H1 (cell line): ENCODE data around the gene KRTAP10-12. TPM values are rescaled to one million over a fixed set of nuclear protein-coding genes. Genes with fewer than 3 reads are reported as not detected.
A peak's percentile ranks its signal among the peaks of the same experiment; 100 is the strongest.

Experiments
- CTCF ChIA-PET: fragments of 300-600 bp; sonication (Branson Sonifier 250); formaldehyde crosslinking; loops from one replicate; lab custom pipeline; 2021; ENCODE audit not compliant: partially characterized antibody; lab: Charles Lee
- POLR2A ChIA-PET: fragments of 300-600 bp; sonication (Branson Sonifier 250); formaldehyde crosslinking; loops from one replicate; lab custom pipeline; 2021; ENCODE audit warnings: inconsistent platforms; ENCODE audit not compliant: partially characterized antibody; lab: Charles Lee
- DNase-seq, 2 experiments: peaks; one replicate each; pipeline versions ENCODE4 v3.0.0 to v3.0.0-alpha.2; 2010 to 2022; ENCODE audit warnings: low spot score in 2 of 2, low read depth in 1 of 2, mixed read lengths in 1 of 2
- FAIRE-seq: peaks from 2 replicates; lab custom pipeline; 2011; peaks lifted over from hg19 to GRCh38; lab: Jason Lieb, UNC
- H2AFZ ChIP-seq: 2 replicates; pipeline ENCODE4 v1.8.1; 2012; ENCODE audit warnings: low read length, inconsistent platforms
- H2AK5ac ChIP-seq: 2 replicates; pipeline ENCODE4 v1.6.1; 2013; ENCODE audit warnings: low read depth, low read length
- H2BK120ac ChIP-seq: replicated peaks from 2 replicates; pipeline ENCODE3; 2013; ENCODE audit warnings: low read depth, low read length, inconsistent platforms
- H2BK12ac ChIP-seq: 2 replicates; pipeline ENCODE4 v1.6.1; 2013; ENCODE audit warnings: low read depth, low read length
- H2BK15ac ChIP-seq: 2 replicates; pipeline ENCODE4 v1.6.1; 2013; ENCODE audit warnings: low read length
- H2BK20ac ChIP-seq: 2 replicates; pipeline ENCODE4 v1.6.1; 2013; ENCODE audit warnings: low read length
- H2BK5ac ChIP-seq: 2 replicates; pipeline ENCODE4 v1.6.1; 2013; ENCODE audit warnings: low read depth, low read length
- H3K14ac ChIP-seq: 2 replicates; pipeline ENCODE4 v1.6.1; 2013; ENCODE audit warnings: inconsistent platforms; ENCODE audit not compliant: insufficient read length
- H3K18ac ChIP-seq: 2 replicates; pipeline ENCODE4 v1.6.1; 2013; ENCODE audit warnings: low read length; ENCODE audit errors: extremely low read depth
- H3K23ac ChIP-seq: 2 replicates; pipeline ENCODE4 v1.6.1; 2013; ENCODE audit warnings: inconsistent platforms; ENCODE audit not compliant: insufficient read length
- H3K23me2 ChIP-seq: 2 replicates; pipeline ENCODE4 v1.6.1; 2013; ENCODE audit warnings: low read depth, low read length
- H3K27ac ChIP-seq: 2 replicates; pipeline ENCODE4 v1.6.1; 2011; ENCODE audit warnings: low read depth, low read length, inconsistent platforms
- H3K27me3 ChIP-seq, 4 experiments: replicated peaks in 1 of 4; 1 replicate in 1 of 4; 2 replicates in 3 of 4; pipeline versions ENCODE4 v1.6.1 to v1.8.1; 2011 to 2013; ENCODE audit warnings: low read length in 3 of 4, mild to moderate bottlenecking in 3 of 4, inconsistent platforms in 2 of 4, mixed read lengths in 2 of 4, moderate library complexity in 1 of 4; ENCODE audit not compliant: control insufficient read depth in 3 of 4, insufficient read depth in 3 of 4; ENCODE audit errors: extremely low read depth in 1 of 4
- H3K36me3 ChIP-seq, 4 experiments: 2 replicates each; pipeline versions ENCODE4 v1.6.1 to v1.8.1; 2011 to 2013; ENCODE audit warnings: mild to moderate bottlenecking in 4 of 4, low read length in 3 of 4, moderate library complexity in 2 of 4, control low read depth in 1 of 4, inconsistent platforms in 1 of 4; ENCODE audit not compliant: insufficient read depth in 4 of 4, control insufficient read depth in 2 of 4
- H3K4ac ChIP-seq: replicated peaks from 2 replicates; pipeline ENCODE3; 2013; ENCODE audit warnings: low read length, low read depth, mixed read lengths, inconsistent platforms; ENCODE audit not compliant: insufficient read length
- H3K4me1 ChIP-seq, 4 experiments: replicated peaks in 1 of 4; 1 replicate in 1 of 4; 2 replicates in 3 of 4; pipeline versions ENCODE4 v1.6.1 to v1.8.1; 2011 to 2013; ENCODE audit warnings: low read length in 3 of 4, inconsistent platforms in 2 of 4, mixed read lengths in 1 of 4; ENCODE audit not compliant: insufficient read depth in 4 of 4, control insufficient read depth in 3 of 4
- H3K4me2 ChIP-seq, 2 experiments: 2 replicates each; pipeline versions ENCODE4 v1.6.1 to v1.8.1; 2011 to 2013; ENCODE audit warnings: low read depth in 2 of 2, low read length in 2 of 2, control low read depth in 1 of 2, inconsistent platforms in 1 of 2, mild to moderate bottlenecking in 1 of 2; ENCODE audit not compliant: insufficient read depth in 1 of 2
- H3K4me3 ChIP-seq, 4 experiments: fragments of 200-600, 300-600 bp in 1 of 4; sonication (generic), shearing (Covaris generic), sonication (Bioruptor Twin) in 1 of 4; 2 replicates each; pipeline versions ENCODE4 v1.5.1 to v1.8.1; 2011 to 2016; ENCODE audit warnings: low read length in 4 of 4, low read depth in 3 of 4, control low read depth in 2 of 4, inconsistent platforms in 2 of 4, mild to moderate bottlenecking in 2 of 4, mixed read lengths in 1 of 4, moderate library complexity in 1 of 4; ENCODE audit not compliant: insufficient read depth in 2 of 4; ENCODE audit errors: extremely low read depth in 1 of 4
- H3K56ac ChIP-seq: replicated peaks from 2 replicates; pipeline ENCODE3; 2013; ENCODE audit warnings: low read depth, mild to moderate bottlenecking, mixed read lengths, low read length, inconsistent platforms; ENCODE audit not compliant: insufficient read length
- H3K79me1 ChIP-seq: 2 replicates; pipeline ENCODE4 v1.6.1; 2013; ENCODE audit warnings: low read depth, low read length, control low read depth
- H3K79me2 ChIP-seq, 2 experiments: 2 replicates each; pipeline versions ENCODE4 v1.6.1 to v1.8.1; 2012 to 2013; ENCODE audit warnings: low read length in 2 of 2, mild to moderate bottlenecking in 2 of 2, inconsistent platforms in 1 of 2; ENCODE audit not compliant: insufficient read depth in 2 of 2, control insufficient read depth in 1 of 2
- H3K9ac ChIP-seq, 4 experiments: replicated peaks in 1 of 4; 1 replicate in 1 of 4; 2 replicates in 3 of 4; pipeline versions ENCODE4 v1.6.1 to v1.8.1; 2011 to 2013; ENCODE audit warnings: low read depth in 3 of 4, low read length in 3 of 4, control low read depth in 2 of 4, mild to moderate bottlenecking in 2 of 4, moderate library complexity in 2 of 4, inconsistent platforms in 1 of 4; ENCODE audit errors: extremely low read depth in 1 of 4
- H3K9me3 ChIP-seq, 2 experiments: 2 replicates each; pipeline versions ENCODE4 v1.6.1 to v1.8.1; 2012 to 2013; ENCODE audit warnings: mild to moderate bottlenecking in 2 of 2, moderate library complexity in 2 of 2, control low read depth in 1 of 2, inconsistent platforms in 1 of 2, low read depth in 1 of 2, low read length in 1 of 2, mixed read lengths in 1 of 2; ENCODE audit not compliant: insufficient read depth in 2 of 2
- H4K20me1 ChIP-seq, 2 experiments: replicated peaks in 1 of 2; 2 replicates each; pipeline versions ENCODE3 to v1.8.1; 2011 to 2013; ENCODE audit warnings: inconsistent platforms in 2 of 2, low read length in 2 of 2, mild to moderate bottlenecking in 1 of 2; ENCODE audit not compliant: insufficient read depth in 2 of 2, control insufficient read depth in 1 of 2
- H4K5ac ChIP-seq: 2 replicates; pipeline ENCODE4 v1.6.1; 2013; ENCODE audit warnings: low read length, low read depth, mixed read lengths, inconsistent platforms; ENCODE audit not compliant: insufficient read length
- H4K8ac ChIP-seq: 2 replicates; pipeline ENCODE4 v1.8.0; 2013; ENCODE audit warnings: mild to moderate bottlenecking, moderate library complexity, low read length, inconsistent platforms; ENCODE audit not compliant: insufficient read depth; ENCODE audit errors: extremely low read depth
- H4K91ac ChIP-seq: replicated peaks from 2 replicates; pipeline ENCODE3; 2013; ENCODE audit warnings: low read length, mixed read lengths, inconsistent platforms; ENCODE audit not compliant: insufficient read length
- HDAC2 ChIP-seq, 2 experiments: fragments of 300-600 bp in 1 of 2; sonication (generic) in 1 of 2; IDR thresholded peaks; 2 replicates each; pipeline ENCODE4 v1.6.1; 2011 to 2012; ENCODE audit warnings: low read depth in 2 of 2, low read length in 2 of 2, mild to moderate bottlenecking in 2 of 2, moderate library complexity in 2 of 2, borderline replicate concordance in 1 of 2, inconsistent platforms in 1 of 2
- HDAC6 ChIP-seq: IDR thresholded peaks from one replicate; pipeline ENCODE4 v1.7.1; 2012; ENCODE audit warnings: low read depth, mild to moderate bottlenecking, inconsistent platforms, low read length, moderate library complexity
- WGBS, 2 experiments: shearing (Covaris generic) in 1 of 2; methylation state at CpG; one replicate each; pipeline versions ENCODE4 v1.1.6 to v1.1.7; 2013 to 2015; ENCODE audit warnings: low lambda C conversion rate in 2 of 2, mixed read lengths in 2 of 2, inconsistent platforms in 1 of 2, low coverage in 1 of 2, missing lambda C conversion rate in 1 of 2; ENCODE audit not compliant: insufficient replicate concordance in 2 of 2, insufficient coverage in 1 of 2, insufficient read length in 1 of 2; ENCODE audit errors: extremely low coverage in 1 of 2, missing lambda C conversion rate in 1 of 2; 5-methylcytosine and 5-hydroxymethylcytosine counted together
- polyA plus RNA-seq, 7 experiments: library from polyadenylated mRNA; depleted of rRNA in 3 of 7; stranded (reverse) in 5 of 7; unstranded in 2 of 7; fragments of >200 nt in 5 of 7; fragments of 200-250 nt in 2 of 7; gene quantifications; 1 replicate in 5 of 7; 2 replicates in 1 of 7; 4 replicates in 1 of 7; pipeline versions ENCODE4 v1.2.1 to v1.2.3, GENCODE V29; 2011 to 2013; ENCODE audit warnings: missing spikeins in 2 of 7, mixed read lengths in 2 of 7
- total RNA-seq: library from RNA; stranded (reverse); fragmentation: NEBNext Ultra II Directional; extraction: Animal tissue kit (Norgen Biotek cat#: 25700); gene quantifications from 2 replicates; pipeline ENCODE4 v1.2.1, GENCODE V29; 2021

KRTAP10-12 gene
- total and polyA plus RNA-seq, 2 of the 8 experiments (the other 6 are each of a cell fraction or from before 2014, with no cell fraction given), result not detected

DNA sequence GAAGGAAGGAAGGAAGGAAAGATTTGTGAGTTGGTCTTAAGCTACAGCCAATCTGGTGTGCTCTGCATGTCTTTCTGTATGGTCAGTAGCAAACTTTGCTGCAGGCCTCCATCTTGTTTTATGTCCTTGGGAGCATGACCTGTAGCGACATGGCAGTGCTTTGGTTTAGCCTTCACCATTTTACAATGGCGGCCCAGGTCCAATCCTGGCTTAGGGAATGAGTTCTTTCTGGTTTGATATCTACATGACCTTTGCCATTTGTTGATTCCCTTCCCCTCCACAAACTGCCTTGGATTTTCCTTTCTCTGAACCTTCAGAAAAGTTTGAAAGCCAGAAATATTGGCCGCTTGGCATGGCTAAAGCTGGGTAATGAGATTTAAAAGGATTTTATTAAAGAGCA is 44.9 kb downstream of the KRTAP10-12 start:
- Histone ChIP-seq H3K4me1 (no peaks in the 10 kb centered on the region), H3K27ac (no peak overlapping the region), H3K23me2 (no peaks in the 10 kb centered on the region; the same call in 1 of the 2 replicates), H4K8ac (no peak overlapping the region), H3K9me3 (peaks cover 52 to 58% of the 10 kb centered on the region in 2 experiments), H2BK15ac (no peak overlapping the region), H3K23ac (no peak overlapping the region), H4K20me1 (no peaks in the 10 kb centered on the region), H3K4me2 (no peak overlapping the region), H2AFZ (no peak overlapping the region), H4K5ac (no peak overlapping the region), H3K9ac (no peak overlapping the region), H3K27me3 (no peaks in the 10 kb centered on the region), H4K91ac (no peak overlapping the region), H3K14ac (no peak overlapping the region), H2BK20ac (no peak overlapping the region), H3K18ac (no peak overlapping the region)
- no peak for FAIRE-seq
- WGBS, 2 experiments, result 91% methylated on average over 3 of the region's 3 CpGs; no CpG with 5 or more reads in 1 of the 2 experiments
- DNase-seq, result peak in 1 of 2 experiments; percentile 3
- TF ChIP-seq HDAC2 (IDR thresholded peaks at IDR 0.05; ENCODE audit: borderline replicate concordance in 1 of 2, low read depth in 2 of 2, low read length in 2 of 2) (no peak), HDAC6 (no peak)
- TF ChIP-seq, all 59 proteins: peak for 0
- H2AK5ac ChIP-seq, result no peak overlapping the region
- no peaks in the 10 kb centered on the region for H3K79me2 ChIP-seq
- no peak overlapping the region for H2BK12ac ChIP-seq
- H3K4ac ChIP-seq, result no peak overlapping the region
- H3K79me1 ChIP-seq, result no peaks in the 10 kb centered on the region
- no peak overlapping the region for H3K4me3 ChIP-seq
- ChIA-PET POLR2A (no interaction called here), CTCF (interaction anchor here (0.6 to 2.3 kb wide), 11 partner anchors 8 to 256 kb away, joined by 3 to 10 read pairs (median 4); partner anchors contain the start of gene TSPEAR)
- no peak overlapping the region for H2BK120ac ChIP-seq
- no peaks in the 10 kb centered on the region for H3K36me3 ChIP-seq
- H3K56ac ChIP-seq, result no peak overlapping the region
- H2BK5ac ChIP-seq, result no peak overlapping the region
